EL (cell line): ENCODE results near the gene OR10G3.
A peak's percentile ranks its signal among the peaks of the same experiment; 100 is the strongest.

Source experiments
- DNase-seq: peaks from one replicate; pipeline ENCODE4 v3.0.0-alpha.2; 2016

OR10G3 gene

GRCh38 chr14:21535545-21536417, 44.1 kb downstream of the OR10G3 start:
- DNase-seq, result no peak

- no peak for DNase-seq
Measured at GRCh38 chr14:21534576-21534975, 45.3 kb downstream of the OR10G3 start.

- DNase-seq, result no peak
Measured at GRCh38 chr14:21533294-21533693, 46.6 kb downstream of the OR10G3 start.

GRCh38 chr14:21529515-21529914, 50.4 kb downstream of the OR10G3 start:
- DNase-seq, result no peak

GRCh38 chr14:21528381-21529348, 51.2 kb downstream of the OR10G3 start:
- DNase-seq, result no peak

- DNase-seq, result no peak
Measured at GRCh38 chr14:21527318-21527679, 52.6 kb downstream of the OR10G3 start.

GRCh38 chr14:21526672-21527317, 53.1 kb downstream of the OR10G3 start:
- DNase-seq, result no peak

- peak; percentile 76 for DNase-seq
Measured at GRCh38 chr14:21525962-21526671, 53.8 kb downstream of the OR10G3 start, which contains the start of gene SALL2. SALL2 (minus strand) TSS chr14:21526346; CDS start chr14:21526127, 219 bp downstream.

GRCh38 chr14:21525571-21525961, 54.3 kb downstream of the OR10G3 start:
- peak; percentile 15 for DNase-seq

GRCh38 chr14:21524575-21525490, 55.0 kb downstream of the OR10G3 start:
- no peak for DNase-seq

- no peak for DNase-seq
Measured at GRCh38 chr14:21523203-21523602, 56.7 kb downstream of the OR10G3 start.

- DNase-seq, result peak; percentile 84
Measured at GRCh38 chr14:21521501-21521900, 58.4 kb downstream of the OR10G3 start.

- DNase-seq, result no peak
Measured at GRCh38 chr14:21520767-21521166, 59.1 kb downstream of the OR10G3 start.

- DNase-seq, result no peak
Measured at GRCh38 chr14:21518725-21519124, 61.2 kb downstream of the OR10G3 start.
